Osteocyte (in vitro differentiated cells): ENCODE data around the gene LMO2. TPM values are rescaled to one million over a fixed set of nuclear protein-coding genes. Genes with fewer than 3 reads are reported as not detected.
"Not testable (repeated sequence)": the region's sequence is repeated elsewhere in the genome, so short reads cannot be mapped to it uniquely, and the experiment has no call there.

Experiments used
- DNase-seq: peaks from one replicate; pipeline ENCODE4 v3.0.0; 2021; ENCODE audit warnings: mixed read lengths; ENCODE audit not compliant: unreplicated experiment; ENCODE audit errors: extremely low spot score
- H3K27ac Mint-ChIP-seq: one replicate; pipeline ENCODE4 v1.8.0; 2021; ENCODE audit warnings: mild to moderate bottlenecking, mixed read lengths; ENCODE audit not compliant: unreplicated experiment
- H3K27me3 Mint-ChIP-seq: one replicate; pipeline ENCODE4 v1.8.0; 2021; ENCODE audit warnings: mixed read lengths; ENCODE audit not compliant: unreplicated experiment
- H3K36me3 Mint-ChIP-seq: one replicate; pipeline ENCODE4 v1.8.0; 2021; ENCODE audit warnings: mixed read lengths; ENCODE audit not compliant: unreplicated experiment
- H3K4me1 Mint-ChIP-seq: one replicate; pipeline ENCODE4 v1.8.0; 2021; ENCODE audit warnings: mixed read lengths; ENCODE audit not compliant: unreplicated experiment
- H3K4me3 Mint-ChIP-seq: one replicate; pipeline ENCODE4 v1.8.0; 2021; ENCODE audit warnings: mild to moderate bottlenecking, moderate library complexity, mixed read lengths; ENCODE audit not compliant: unreplicated experiment
- H3K9me3 Mint-ChIP-seq: one replicate; pipeline ENCODE4 v1.8.0; 2021; ENCODE audit warnings: mixed read lengths; ENCODE audit not compliant: unreplicated experiment
- CTCF ChIP-seq: fragments of 200-600 bp; sonication (generic); IDR thresholded peaks from 2 replicates; pipeline ENCODE4 v1.5.0; 2021; ENCODE audit warnings: antibody characterized with exemption, mild to moderate bottlenecking, moderate library complexity
- total RNA-seq: library from RNA; stranded (reverse); gene quantifications from 2 replicates; pipeline ENCODE4 v1.2.1, GENCODE V29; 2021

The LMO2 gene
- total RNA-seq, 1 donor from 2014 or later: 0.70 TPM

DNA sequence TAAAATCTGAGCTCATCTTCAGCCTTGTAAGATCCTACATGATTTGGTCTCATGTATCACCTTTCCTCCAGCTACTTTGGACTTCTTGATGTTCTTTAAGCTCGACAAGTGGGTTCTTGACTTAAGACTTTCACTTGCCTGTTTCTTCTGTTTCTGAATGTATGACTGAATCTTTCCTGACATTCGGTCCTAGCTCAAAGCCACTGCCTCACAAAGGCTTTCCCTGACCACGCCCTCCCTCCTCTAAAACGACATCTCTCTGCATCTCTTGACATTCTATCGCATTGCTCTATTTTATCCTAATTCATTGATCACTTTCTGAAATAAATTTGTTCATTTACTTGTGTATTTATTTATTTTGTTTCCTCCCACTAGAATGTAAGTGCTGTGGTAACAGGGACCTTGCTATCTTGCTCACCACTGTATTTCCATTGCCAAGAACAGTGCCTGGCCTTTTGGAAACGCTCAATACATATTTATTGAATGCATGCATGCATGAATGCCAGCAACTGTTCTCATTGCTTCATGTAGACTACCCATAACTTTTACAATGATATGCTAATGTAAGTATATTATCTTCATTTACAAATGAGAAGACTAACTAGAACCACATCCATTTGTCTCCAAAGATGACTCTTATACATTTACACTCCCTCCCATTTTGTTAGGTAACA, 43.0 kb downstream of the LMO2 start:
- Mint-ChIP-seq H3K4me3 (no peak overlapping the region), H3K27me3 (peaks cover 80% of the 10 kb centered on the region), H3K4me1 (no peaks in the 10 kb centered on the region), H3K36me3 (no peaks in the 10 kb centered on the region), H3K9me3 (no peaks in the 10 kb centered on the region), H3K27ac (no peak overlapping the region)
- DNase-seq: no peak
- TF ChIP-seq CTCF: no peak

DNA sequence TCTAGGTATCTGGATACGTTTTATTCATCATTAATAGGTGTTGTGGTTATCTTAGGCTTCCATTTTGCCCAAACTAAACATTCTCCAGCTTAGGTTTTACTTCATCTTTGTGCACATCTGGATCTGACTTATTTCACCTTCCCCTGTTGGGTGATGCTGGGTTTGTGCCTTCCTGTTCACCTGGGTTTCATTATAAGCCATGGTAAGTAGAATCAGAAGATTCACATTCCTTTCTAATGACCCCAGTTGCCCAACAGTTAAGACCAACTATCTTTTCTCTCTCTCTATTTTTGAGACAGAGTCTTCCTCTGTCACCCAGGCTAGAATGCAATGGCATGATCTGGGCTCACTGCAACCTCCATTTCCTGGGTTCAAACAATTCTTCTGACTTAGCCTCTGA, 44.6 kb downstream of the LMO2 start:
- no peak overlapping the region for H3K27ac Mint-ChIP-seq
- no peaks in the 10 kb centered on the region for H3K36me3 Mint-ChIP-seq
- H3K9me3 Mint-ChIP-seq: no peaks in the 10 kb centered on the region
- peaks cover 73% of the 10 kb centered on the region for H3K27me3 Mint-ChIP-seq
- H3K4me1 Mint-ChIP-seq: no peaks in the 10 kb centered on the region
- no peak for DNase-seq
- no peak overlapping the region for H3K4me3 Mint-ChIP-seq
- no peak for TF ChIP-seq CTCF

GRCh38 chr11:33844236-33844635, 47.6 kb downstream of the LMO2 start:
- Mint-ChIP-seq H3K4me3 (no peak overlapping the region), H3K27me3 (peaks cover 74% of the 10 kb centered on the region), H3K9me3 (no peaks in the 10 kb centered on the region), H3K36me3 (no peaks in the 10 kb centered on the region), H3K27ac (no peak overlapping the region), H3K4me1 (no peaks in the 10 kb centered on the region)
- no peak for DNase-seq
- TF ChIP-seq CTCF: no peak

DNA sequence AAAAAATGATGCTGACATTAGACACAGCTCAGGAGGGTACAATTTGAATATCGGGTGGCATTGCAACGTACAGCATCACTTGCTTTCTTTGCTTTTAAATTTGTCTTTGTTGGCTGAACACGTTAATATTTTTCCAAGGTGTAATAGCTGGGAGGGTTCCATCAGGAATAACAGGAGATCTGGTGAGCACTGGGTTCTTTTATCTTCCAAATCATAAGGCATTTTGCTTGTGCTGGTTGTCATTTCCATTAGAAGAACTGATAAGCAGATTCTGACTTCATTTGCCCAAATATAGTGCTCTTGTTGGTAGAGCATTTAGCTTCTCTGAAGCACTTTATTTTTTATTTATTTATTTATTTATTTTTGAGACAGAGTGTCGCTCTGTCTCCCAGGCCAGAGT, 48.9 kb downstream of the LMO2 start:
- Mint-ChIP-seq H3K27me3 (peaks cover 72% of the 10 kb centered on the region), H3K27ac (no peak overlapping the region), H3K4me3 (no peak overlapping the region), H3K4me1 (no peaks in the 10 kb centered on the region), H3K36me3 (no peaks in the 10 kb centered on the region), H3K9me3 (no peaks in the 10 kb centered on the region)
- TF ChIP-seq CTCF: no peak
- no peak for DNase-seq

GRCh38 chr11:33842236-33842915, 49.5 kb downstream of the LMO2 start:
- no peak overlapping the region for H3K4me3 Mint-ChIP-seq
- no peak for TF ChIP-seq CTCF
- no peaks in the 10 kb centered on the region for H3K9me3 Mint-ChIP-seq
- no peaks in the 10 kb centered on the region for H3K36me3 Mint-ChIP-seq
- peaks cover 67% of the 10 kb centered on the region for H3K27me3 Mint-ChIP-seq
- no peak for DNase-seq
- H3K4me1 Mint-ChIP-seq: no peaks in the 10 kb centered on the region
- H3K27ac Mint-ChIP-seq: no peak overlapping the region

GRCh38 chr11:33838234-33838633, 53.6 kb downstream of the LMO2 start:
- H3K27me3 Mint-ChIP-seq: peaks cover 54% of the 10 kb centered on the region
- H3K27ac Mint-ChIP-seq, H3K4me3 Mint-ChIP-seq, H3K36me3 Mint-ChIP-seq, H3K9me3 Mint-ChIP-seq, H3K4me1 Mint-ChIP-seq, DNase-seq: not testable (repeated sequence)

- H3K9me3 Mint-ChIP-seq, H3K4me3 Mint-ChIP-seq, H3K36me3 Mint-ChIP-seq, H3K27ac Mint-ChIP-seq, H3K4me1 Mint-ChIP-seq, DNase-seq: not testable (repeated sequence)
- H3K27me3 Mint-ChIP-seq: peaks cover 57% of the 10 kb centered on the region
These were observed 54.5 kb downstream of the LMO2 start for GRCh38 chr11:33837334-33837733.
